ENCODE results near the gene LDB2. TPM values are rescaled to one million over a fixed set of nuclear protein-coding genes. Genes with fewer than 3 reads are reported as not detected.

The LDB2 gene
- total and polyA plus RNA-seq, 2 experiments from 2014 or later, result 48.6 to 80.1 TPM

- Histone ChIP-seq H3K4me3 (no peak overlapping the region), H3K27ac (ENCODE audit: low read depth) (no peak overlapping the region), H3K36me3 (ENCODE audit: insufficient read depth) (0 out of 2 replicates have a peak, but pooled peaks cover 3% of the 10 kb centered on the region), H3F3A (replicated peaks; ENCODE audit: low read depth) (no peaks in the 10 kb centered on the region), H4K20me1 (replicated peaks; ENCODE audit: insufficient read depth) (no peaks in the 10 kb centered on the region), H3K79me2 (replicated peaks; ENCODE audit: insufficient read depth) (no peaks in the 10 kb centered on the region), H2AFZ (no peak overlapping the region), H3K27me3 (ENCODE audit: insufficient read depth) (no peaks in the 10 kb centered on the region), H3K4me1 (ENCODE audit: insufficient read depth) (no peaks in the 10 kb centered on the region), H3K9me2 (ENCODE audit: insufficient read depth) (0 out of 2 replicates have a peak, but pooled peaks cover 10% of the 10 kb centered on the region), H3K4me2 (no peak overlapping the region)
- Mint-ChIP-seq H3K27me3 (ENCODE audit: insufficient read depth, low read depth, poor library complexity) (no peaks in the 10 kb centered on the region), H3K27ac (no peak overlapping the region), H3K9me3 (no peaks in the 10 kb centered on the region), H3K4me3 (no peak overlapping the region), H3K4me1 (no peaks in the 10 kb centered on the region), H3K36me3 (ENCODE audit: low read depth) (peaks cover 5% of the 10 kb centered on the region; the same call in 1 of the 3 replicates)
- DNase-seq (ENCODE audit: low spot score) (no peak), ATAC-seq (no peak)
- TF ChIP-seq EZH2phosphoT487 (IDR thresholded peaks at IDR 0.05; ENCODE audit: unreplicated experiment) (no peak), CREB1 (CRISPR knock-in tag; IDR thresholded peaks at IDR 0.05; ENCODE audit: low read depth) (no peak), POLR2AphosphoS5 (IDR thresholded peaks at IDR 0.05; ENCODE audit: low read depth) (no peak), JUNB (IDR thresholded peaks at IDR 0.05; ENCODE audit: unreplicated experiment) (no peak), NANOG (IDR thresholded peaks at IDR 0.05; ENCODE audit: borderline replicate concordance) (no peak), ZNF114 (CRISPR knock-in tag; IDR thresholded peaks at IDR 0.05) (no peak), ZNF331 (CRISPR knock-in tag; IDR thresholded peaks at IDR 0.05; ENCODE audit: low read depth) (no peak), ETS1 (IDR thresholded peaks at IDR 0.05) (no peak), EZH2 (IDR thresholded peaks at IDR 0.05; ENCODE audit: low read depth, unreplicated experiment) (no peak), STAT1 (IDR thresholded peaks at IDR 0.05; ENCODE audit: unreplicated experiment) (no peak)
- TF ChIP-seq, protein P1, sequence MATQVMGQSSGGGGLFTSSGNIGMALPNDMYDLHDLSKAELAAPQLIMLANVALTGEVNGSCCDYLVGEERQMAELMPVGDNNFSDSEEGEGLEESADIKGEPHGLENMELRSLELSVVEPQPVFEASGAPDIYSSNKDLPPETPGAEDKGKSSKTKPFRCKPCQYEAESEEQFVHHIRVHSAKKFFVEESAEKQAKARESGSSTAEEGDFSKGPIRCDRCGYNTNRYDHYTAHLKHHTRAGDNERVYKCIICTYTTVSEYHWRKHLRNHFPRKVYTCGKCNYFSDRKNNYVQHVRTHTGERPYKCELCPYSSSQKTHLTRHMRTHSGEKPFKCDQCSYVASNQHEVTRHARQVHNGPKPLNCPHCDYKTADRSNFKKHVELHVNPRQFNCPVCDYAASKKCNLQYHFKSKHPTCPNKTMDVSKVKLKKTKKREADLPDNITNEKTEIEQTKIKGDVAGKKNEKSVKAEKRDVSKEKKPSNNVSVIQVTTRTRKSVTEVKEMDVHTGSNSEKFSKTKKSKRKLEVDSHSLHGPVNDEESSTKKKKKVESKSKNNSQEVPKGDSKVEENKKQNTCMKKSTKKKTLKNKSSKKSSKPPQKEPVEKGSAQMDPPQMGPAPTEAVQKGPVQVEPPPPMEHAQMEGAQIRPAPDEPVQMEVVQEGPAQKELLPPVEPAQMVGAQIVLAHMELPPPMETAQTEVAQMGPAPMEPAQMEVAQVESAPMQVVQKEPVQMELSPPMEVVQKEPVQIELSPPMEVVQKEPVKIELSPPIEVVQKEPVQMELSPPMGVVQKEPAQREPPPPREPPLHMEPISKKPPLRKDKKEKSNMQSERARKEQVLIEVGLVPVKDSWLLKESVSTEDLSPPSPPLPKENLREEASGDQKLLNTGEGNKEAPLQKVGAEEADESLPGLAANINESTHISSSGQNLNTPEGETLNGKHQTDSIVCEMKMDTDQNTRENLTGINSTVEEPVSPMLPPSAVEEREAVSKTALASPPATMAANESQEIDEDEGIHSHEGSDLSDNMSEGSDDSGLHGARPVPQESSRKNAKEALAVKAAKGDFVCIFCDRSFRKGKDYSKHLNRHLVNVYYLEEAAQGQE (IDR thresholded peaks at IDR 0.05; ENCODE audit: unreplicated experiment), result no peak
- TF ChIP-seq, protein P2, sequence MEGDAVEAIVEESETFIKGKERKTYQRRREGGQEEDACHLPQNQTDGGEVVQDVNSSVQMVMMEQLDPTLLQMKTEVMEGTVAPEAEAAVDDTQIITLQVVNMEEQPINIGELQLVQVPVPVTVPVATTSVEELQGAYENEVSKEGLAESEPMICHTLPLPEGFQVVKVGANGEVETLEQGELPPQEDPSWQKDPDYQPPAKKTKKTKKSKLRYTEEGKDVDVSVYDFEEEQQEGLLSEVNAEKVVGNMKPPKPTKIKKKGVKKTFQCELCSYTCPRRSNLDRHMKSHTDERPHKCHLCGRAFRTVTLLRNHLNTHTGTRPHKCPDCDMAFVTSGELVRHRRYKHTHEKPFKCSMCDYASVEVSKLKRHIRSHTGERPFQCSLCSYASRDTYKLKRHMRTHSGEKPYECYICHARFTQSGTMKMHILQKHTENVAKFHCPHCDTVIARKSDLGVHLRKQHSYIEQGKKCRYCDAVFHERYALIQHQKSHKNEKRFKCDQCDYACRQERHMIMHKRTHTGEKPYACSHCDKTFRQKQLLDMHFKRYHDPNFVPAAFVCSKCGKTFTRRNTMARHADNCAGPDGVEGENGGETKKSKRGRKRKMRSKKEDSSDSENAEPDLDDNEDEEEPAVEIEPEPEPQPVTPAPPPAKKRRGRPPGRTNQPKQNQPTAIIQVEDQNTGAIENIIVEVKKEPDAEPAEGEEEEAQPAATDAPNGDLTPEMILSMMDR (conservative IDR thresholded peaks at IDR 0.05; ENCODE audit: low read depth in 2 of 2), result no peak
- TF ChIP-seq, protein P3, sequence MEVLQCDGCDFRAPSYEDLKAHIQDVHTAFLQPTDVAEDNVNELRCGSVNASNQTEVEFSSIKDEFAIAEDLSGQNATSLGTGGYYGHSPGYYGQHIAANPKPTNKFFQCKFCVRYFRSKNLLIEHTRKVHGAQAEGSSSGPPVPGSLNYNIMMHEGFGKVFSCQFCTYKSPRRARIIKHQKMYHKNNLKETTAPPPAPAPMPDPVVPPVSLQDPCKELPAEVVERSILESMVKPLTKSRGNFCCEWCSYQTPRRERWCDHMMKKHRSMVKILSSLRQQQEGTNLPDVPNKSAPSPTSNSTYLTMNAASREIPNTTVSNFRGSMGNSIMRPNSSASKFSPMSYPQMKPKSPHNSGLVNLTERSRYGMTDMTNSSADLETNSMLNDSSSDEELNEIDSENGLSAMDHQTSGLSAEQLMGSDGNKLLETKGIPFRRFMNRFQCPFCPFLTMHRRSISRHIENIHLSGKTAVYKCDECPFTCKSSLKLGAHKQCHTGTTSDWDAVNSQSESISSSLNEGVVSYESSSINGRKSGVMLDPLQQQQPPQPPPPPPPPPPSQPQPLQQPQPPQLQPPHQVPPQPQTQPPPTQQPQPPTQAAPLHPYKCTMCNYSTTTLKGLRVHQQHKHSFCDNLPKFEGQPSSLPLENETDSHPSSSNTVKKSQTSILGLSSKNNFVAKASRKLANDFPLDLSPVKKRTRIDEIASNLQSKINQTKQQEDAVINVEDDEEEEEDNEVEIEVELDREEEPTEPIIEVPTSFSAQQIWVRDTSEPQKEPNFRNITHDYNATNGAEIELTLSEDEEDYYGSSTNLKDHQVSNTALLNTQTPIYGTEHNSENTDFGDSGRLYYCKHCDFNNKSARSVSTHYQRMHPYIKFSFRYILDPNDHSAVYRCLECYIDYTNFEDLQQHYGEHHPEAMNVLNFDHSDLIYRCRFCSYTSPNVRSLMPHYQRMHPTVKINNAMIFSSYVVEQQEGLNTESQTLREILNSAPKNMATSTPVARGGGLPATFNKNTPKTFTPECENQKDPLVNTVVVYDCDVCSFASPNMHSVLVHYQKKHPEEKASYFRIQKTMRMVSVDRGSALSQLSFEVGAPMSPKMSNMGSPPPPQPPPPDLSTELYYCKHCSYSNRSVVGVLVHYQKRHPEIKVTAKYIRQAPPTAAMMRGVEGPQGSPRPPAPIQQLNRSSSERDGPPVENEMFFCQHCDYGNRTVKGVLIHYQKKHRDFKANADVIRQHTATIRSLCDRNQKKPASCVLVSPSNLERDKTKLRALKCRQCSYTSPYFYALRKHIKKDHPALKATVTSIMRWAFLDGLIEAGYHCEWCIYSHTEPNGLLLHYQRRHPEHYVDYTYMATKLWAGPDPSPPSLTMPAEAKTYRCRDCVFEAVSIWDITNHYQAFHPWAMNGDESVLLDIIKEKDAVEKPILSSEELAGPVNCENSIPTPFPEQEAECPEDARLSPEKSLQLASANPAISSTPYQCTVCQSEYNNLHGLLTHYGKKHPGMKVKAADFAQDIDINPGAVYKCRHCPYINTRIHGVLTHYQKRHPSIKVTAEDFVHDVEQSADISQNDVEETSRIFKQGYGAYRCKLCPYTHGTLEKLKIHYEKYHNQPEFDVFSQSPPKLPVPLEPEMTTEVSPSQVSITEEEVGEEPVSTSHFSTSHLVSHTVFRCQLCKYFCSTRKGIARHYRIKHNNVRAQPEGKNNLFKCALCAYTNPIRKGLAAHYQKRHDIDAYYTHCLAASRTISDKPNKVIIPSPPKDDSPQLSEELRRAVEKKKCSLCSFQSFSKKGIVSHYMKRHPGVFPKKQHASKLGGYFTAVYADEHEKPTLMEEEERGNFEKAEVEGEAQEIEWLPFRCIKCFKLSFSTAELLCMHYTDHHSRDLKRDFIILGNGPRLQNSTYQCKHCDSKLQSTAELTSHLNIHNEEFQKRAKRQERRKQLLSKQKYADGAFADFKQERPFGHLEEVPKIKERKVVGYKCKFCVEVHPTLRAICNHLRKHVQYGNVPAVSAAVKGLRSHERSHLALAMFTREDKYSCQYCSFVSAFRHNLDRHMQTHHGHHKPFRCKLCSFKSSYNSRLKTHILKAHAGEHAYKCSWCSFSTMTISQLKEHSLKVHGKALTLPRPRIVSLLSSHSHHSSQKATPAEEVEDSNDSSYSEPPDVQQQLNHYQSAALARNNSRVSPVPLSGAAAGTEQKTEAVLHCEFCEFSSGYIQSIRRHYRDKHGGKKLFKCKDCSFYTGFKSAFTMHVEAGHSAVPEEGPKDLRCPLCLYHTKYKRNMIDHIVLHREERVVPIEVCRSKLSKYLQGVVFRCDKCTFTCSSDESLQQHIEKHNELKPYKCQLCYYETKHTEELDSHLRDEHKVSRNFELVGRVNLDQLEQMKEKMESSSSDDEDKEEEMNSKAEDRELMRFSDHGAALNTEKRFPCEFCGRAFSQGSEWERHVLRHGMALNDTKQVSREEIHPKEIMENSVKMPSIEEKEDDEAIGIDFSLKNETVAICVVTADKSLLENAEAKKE (CRISPR knock-in tag; IDR thresholded peaks at IDR 0.05), result no peak
Measured at GRCh38 chr4:16544251-16544721, 354.2 kb downstream of the LDB2 start.
